ENCODE data around the gene MMP24. TPM values are rescaled to one million over a fixed set of nuclear protein-coding genes. Genes with fewer than 3 reads are reported as not detected.
A peak's percentile ranks its signal among the peaks of the same experiment; 100 is the strongest.
"Not testable (repeated sequence)": the region's sequence is repeated elsewhere in the genome, so short reads cannot be mapped to it uniquely, and the experiment has no call there.

The MMP24 gene
- total RNA-seq (1 to 10 TPM; 2.0 to 5.8 (median 3.8) TPM), polyA plus RNA-seq (1 to 10 TPM; 6.5 to 7.3 TPM)

DNA sequence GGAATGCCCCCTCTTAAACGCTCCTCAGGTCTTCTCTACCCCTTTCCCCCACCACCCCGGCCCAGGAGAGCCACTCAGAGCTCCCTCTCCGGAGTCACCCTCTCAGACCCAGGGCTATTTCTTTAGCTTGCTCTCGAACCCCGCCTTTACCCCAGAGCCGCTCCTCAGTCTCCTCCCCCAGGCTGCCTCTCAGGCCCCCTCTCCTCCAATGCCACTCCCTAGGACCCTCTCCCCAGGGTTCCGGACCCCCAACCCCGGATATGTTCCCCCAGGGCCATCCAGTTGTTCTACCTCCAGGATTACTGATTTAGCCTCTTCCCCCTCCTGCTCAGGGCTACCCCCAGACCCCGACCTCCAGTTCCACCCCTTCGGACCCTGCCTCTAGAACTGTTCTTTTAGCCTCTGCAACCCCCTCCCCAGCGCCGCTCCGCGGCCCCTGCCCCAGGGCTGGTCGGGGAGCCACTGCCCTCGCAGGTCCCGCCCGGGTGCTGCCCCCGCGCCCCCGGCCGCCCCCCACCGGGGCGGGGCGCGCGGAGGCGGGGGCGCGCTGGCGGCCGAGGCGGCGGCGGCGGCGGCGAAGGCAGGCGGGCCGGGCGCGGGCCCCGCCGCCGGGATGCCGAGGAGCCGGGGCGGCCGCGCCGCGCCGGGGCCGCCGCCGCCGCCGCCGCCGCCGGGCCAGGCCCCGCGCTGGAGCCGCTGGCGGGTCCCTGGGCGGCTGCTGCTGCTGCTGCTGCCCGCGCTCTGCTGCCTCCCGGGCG lies at the start of gene MMP24:
MMP24 (plus strand) TSS at position 565 of the 758 bp plus-strand sequence; CDS start at position 614, 49 bp downstream.
- DNase-seq (peak in 2 of 6 donors; percentile 9 to 48), ATAC-seq (peak in 1 of 4 donors; percentile 16), FAIRE-seq (no peak)
- H3K27ac ChIP-seq, result no peak within 1 kb of the TSS
- intact Hi-C loops (cut with DNase I), result no loop called here
- no peak for TF ChIP-seq CTCF (IDR thresholded peaks at IDR 0.05)
- 3 to 10% methylated on average over 25 to 68 of the region's 70 CpGs for WGBS, 2 donors
- no peaks in the 10 kb centered on the region for H3K36me3 ChIP-seq
- peak within 1 kb of the TSS in 2 of 4 donors; percentile 25 to 30 for H3K4me3 ChIP-seq
- H3K4me1 ChIP-seq, result no peaks in the 10 kb centered on the region
- no peaks in the 10 kb centered on the region for H3K27me3 ChIP-seq
- no peaks in the 10 kb centered on the region for H3K9me3 ChIP-seq

DNA sequence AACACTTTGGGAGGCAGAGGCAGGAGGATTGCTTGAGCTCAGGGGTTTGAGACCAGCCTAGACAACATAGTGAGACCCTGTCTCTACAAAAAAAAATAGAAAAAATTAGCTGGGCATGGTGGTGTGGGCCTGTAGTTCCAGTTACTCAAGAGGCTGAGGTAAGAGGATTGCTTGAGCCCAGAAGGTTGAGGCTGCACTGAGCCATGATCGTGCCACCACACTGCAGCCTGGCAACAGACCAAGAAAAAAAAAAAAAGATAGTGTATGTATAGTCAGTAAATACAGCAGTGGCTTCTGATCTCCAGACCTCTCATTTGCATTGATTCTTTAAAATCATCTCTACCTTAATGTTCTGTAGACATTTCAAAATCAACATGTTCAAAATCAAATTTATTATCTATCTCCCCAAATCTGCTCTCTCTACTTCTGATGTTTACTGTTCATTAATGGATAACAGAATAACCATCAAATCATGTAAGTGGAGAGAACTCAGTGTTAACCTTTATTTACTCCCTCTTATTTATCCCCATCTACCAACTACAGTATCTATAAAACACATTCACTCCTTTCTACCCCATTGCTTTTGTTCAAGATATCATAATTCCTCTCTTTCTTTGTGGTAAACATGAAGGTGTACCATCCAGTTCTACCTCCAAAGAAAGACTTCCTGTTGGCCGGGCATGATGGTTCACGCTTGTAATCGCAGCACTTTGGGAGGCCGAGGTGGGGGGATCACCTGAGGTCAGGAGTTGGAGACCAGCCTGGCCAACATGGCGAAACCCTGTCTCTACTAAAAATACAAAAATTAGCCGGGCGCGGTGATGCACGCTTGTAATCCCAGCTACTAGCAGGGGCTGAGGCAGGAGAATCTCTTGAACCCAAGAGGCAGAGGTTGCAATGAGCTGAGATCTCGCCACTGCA lies 46.9 kb upstream of the MMP24 start:
- Histone ChIP-seq H3K4me3 (no peak overlapping the region), H3K4me1 (no peaks in the 10 kb centered on the region), H3K27me3 (no peaks in the 10 kb centered on the region), H3K9me3 (no peaks in the 10 kb centered on the region), H3K36me3 (no peaks in the 10 kb centered on the region), H3K27ac (no peak overlapping the region)
- WGBS, 2 donors, result 74 to 79% methylated on average over 11 of the region's 11 CpGs
- DNase-seq (no peak), FAIRE-seq (no peak), ATAC-seq (no peak)
- TF ChIP-seq CTCF (IDR thresholded peaks at IDR 0.05), result no peak
- intact Hi-C loops (cut with DNase I), result no loop called here

- ATAC-seq (no peak), DNase-seq (no peak), FAIRE-seq (no peak)
- H3K9me3 ChIP-seq, result no peaks in the 10 kb centered on the region
- no peak for TF ChIP-seq CTCF (IDR thresholded peaks at IDR 0.05)
- 86 to 95% methylated on average over 5 of the region's 5 CpGs for WGBS, 2 donors
- H3K36me3 ChIP-seq, result no peaks in the 10 kb centered on the region
- no peaks in the 10 kb centered on the region for H3K4me1 ChIP-seq
- no peaks in the 10 kb centered on the region for H3K27me3 ChIP-seq
- no peak overlapping the region for H3K4me3 ChIP-seq
- no peak overlapping the region for H3K27ac ChIP-seq
- intact Hi-C loops (cut with DNase I), result no loop called here
Observed at GRCh38 chr20:35180266-35180665, 46.2 kb upstream of the MMP24 start.

GRCh38 chr20:35181731-35182130 lies 44.8 kb upstream of the MMP24 start:
- FAIRE-seq, result no peak
- H3K27ac ChIP-seq, result no peak overlapping the region
- ATAC-seq, result no peak
- H3K4me3 ChIP-seq, result no peak overlapping the region
- intact Hi-C loops (cut with DNase I), result no loop called here
- no peaks in the 10 kb centered on the region for H3K9me3 ChIP-seq
- DNase-seq, result no peak
- H3K36me3 ChIP-seq, result no peaks in the 10 kb centered on the region
- no peaks in the 10 kb centered on the region for H3K4me1 ChIP-seq
- H3K27me3 ChIP-seq, result no peaks in the 10 kb centered on the region
- TF ChIP-seq CTCF (IDR thresholded peaks at IDR 0.05), result no peak

DNA sequence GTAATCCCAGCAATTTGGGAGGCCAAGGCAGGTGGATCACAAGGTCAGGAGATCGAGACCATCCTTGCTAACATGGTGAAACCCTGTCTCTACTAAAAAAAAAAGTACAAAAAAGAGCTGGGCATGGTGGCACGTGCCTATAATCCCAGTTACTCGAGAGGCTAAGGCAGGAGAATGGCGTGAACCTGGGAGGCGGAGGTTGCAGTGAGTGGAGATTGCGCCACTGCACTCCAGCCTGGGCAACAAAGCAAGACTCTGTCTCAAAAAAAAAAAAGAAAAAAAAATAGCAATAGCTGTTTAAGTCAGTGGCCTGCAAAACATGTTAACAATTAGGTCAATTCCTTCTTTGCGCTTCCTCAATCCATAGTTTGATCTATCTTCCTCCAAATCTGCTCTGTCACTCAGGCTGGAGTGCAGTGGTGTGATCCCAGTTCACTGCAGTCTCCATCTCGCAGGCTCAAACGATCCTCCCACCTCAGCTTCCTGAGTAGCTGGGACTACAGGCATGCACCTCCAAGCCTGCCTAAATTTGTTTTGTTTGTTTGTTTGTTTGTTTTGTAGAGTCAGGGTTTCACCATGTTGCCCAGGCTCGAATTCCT lies 39.7 kb upstream of the MMP24 start:
- WGBS, 2 donors, result 88 to 90% methylated on average over 10 of the region's 10 CpGs
- H3K27me3 ChIP-seq; intact Hi-C loops (cut with DNase I); H3K4me3 ChIP-seq; H3K36me3 ChIP-seq; H3K4me1 ChIP-seq; H3K27ac ChIP-seq; FAIRE-seq; H3K9me3 ChIP-seq; ATAC-seq; DNase-seq: not testable (repeated sequence)

Data from pancreas (tissue), 10 donors.